ENCODE data around the gene DCANP1. TPM values are rescaled to one million over a fixed set of nuclear protein-coding genes. Genes with fewer than 3 reads are reported as not detected.

Gene DCANP1
- total RNA-seq, 1 experiment from 2014 or later, result not detected

GRCh38 chr5:135438636-135439221, 8.4 kb downstream of the DCANP1 start:
- Mint-ChIP-seq H3K4me3 (no peak overlapping the region), H3K27me3 (ENCODE audit: low read depth) (no peaks in the 10 kb centered on the region), H3K36me3 (no peaks in the 10 kb centered on the region), H3K9me3 (no peaks in the 10 kb centered on the region), H3K27ac (no peak overlapping the region), H3K4me1 (peaks cover 7% of the 10 kb centered on the region)
- TF ChIP-seq TCF7 (CRISPR knock-in tag; IDR thresholded peaks at IDR 0.05; ENCODE audit: low read depth) (no peak), CREM (CRISPR knock-in tag; IDR thresholded peaks at IDR 0.05) (no peak), ZNF281 (CRISPR knock-in tag; IDR thresholded peaks at IDR 0.05) (no peak), FOXP1 (CRISPR knock-in tag; IDR thresholded peaks at IDR 0.05; ENCODE audit: borderline replicate concordance) (no peak), EMX1 (CRISPR knock-in tag; IDR thresholded peaks at IDR 0.05) (no peak), ERG (CRISPR knock-in tag; IDR thresholded peaks at IDR 0.05) (no peak), NFYB (CRISPR knock-in tag; conservative IDR thresholded peaks at IDR 0.05; ENCODE audit: low read depth) (no peak), PRDM15 (CRISPR knock-in tag; IDR thresholded peaks at IDR 0.05) (no peak), ZSCAN18 (CRISPR knock-in tag; IDR thresholded peaks at IDR 0.05) (no peak), TP53 (CRISPR knock-in tag; IDR thresholded peaks at IDR 0.05) (no peak), IRF1 (CRISPR knock-in tag; IDR thresholded peaks at IDR 0.05) (no peak), MYBL2 (CRISPR knock-in tag; IDR thresholded peaks at IDR 0.05) (no peak), ESRRA (CRISPR knock-in tag; IDR thresholded peaks at IDR 0.05; ENCODE audit: borderline replicate concordance) (no peak), JAZF1 (CRISPR knock-in tag; IDR thresholded peaks at IDR 0.05) (no peak), HMGA2 (CRISPR knock-in tag; IDR thresholded peaks at IDR 0.05) (no peak)
- CTCF ChIA-PET, result interaction anchor here (1.2 to 4.8 kb wide), 5 partner anchors 14 to 115 kb away, joined by 3 to 32 read pairs (median 9); no protein-coding TSS in a partner anchor
- POLR2A ChIA-PET, result interaction anchor here (1.6 kb wide), 1 partner anchor 19 kb away, joined by 3 read pairs; no protein-coding TSS in a partner anchor
- DNase-seq (ENCODE audit: low spot score) (no peak), ATAC-seq (no peak)

Measured in WTC11 (cell line).